Type B pancreatic cell (in vitro differentiated cells): ENCODE results near the gene CYFIP1. TPM values are rescaled to one million over a fixed set of nuclear protein-coding genes. Genes with fewer than 3 reads are reported as not detected.
A peak's percentile ranks its signal among the peaks of the same experiment; 100 is the strongest.
"Not testable (repeated sequence)": the region's sequence is repeated elsewhere in the genome, so short reads cannot be mapped to it uniquely, and the experiment has no call there.

ENCODE experiments used
- DNase-seq: peaks from one replicate; pipeline ENCODE4 v3.0.0; 2021; ENCODE audit warnings: mixed read lengths; ENCODE audit not compliant: unreplicated experiment; ENCODE audit errors: extremely low spot score
- H3K27ac Mint-ChIP-seq: 2 replicates; pipeline ENCODE4 v1.8.0; 2021; ENCODE audit warnings: mild to moderate bottlenecking, mixed read lengths
- H3K27me3 Mint-ChIP-seq: 2 replicates; pipeline ENCODE4 v1.8.0; 2021; ENCODE audit warnings: mixed read lengths
- H3K36me3 Mint-ChIP-seq: 2 replicates; pipeline ENCODE4 v1.8.0; 2021; ENCODE audit warnings: mixed read lengths
- H3K4me1 Mint-ChIP-seq: one replicate; pipeline ENCODE4 v1.8.0; 2021; ENCODE audit warnings: mixed read lengths; ENCODE audit not compliant: unreplicated experiment
- H3K4me3 Mint-ChIP-seq: 2 replicates; pipeline ENCODE4 v1.8.0; 2021; ENCODE audit warnings: mild to moderate bottlenecking, mixed read lengths
- H3K9me3 Mint-ChIP-seq: 2 replicates; pipeline ENCODE4 v1.8.0; 2021; ENCODE audit warnings: mixed read lengths
- CTCF ChIP-seq: fragments of 200-600 bp; sonication (generic); conservative IDR thresholded peaks from 2 replicates; pipeline ENCODE4 v1.5.0; 2021; ENCODE audit warnings: antibody characterized with exemption, mild to moderate bottlenecking
- total RNA-seq: library from RNA; stranded (reverse); gene quantifications from 2 replicates; pipeline ENCODE4 v1.2.1, GENCODE V29; 2021; ENCODE audit warnings: low replicate concordance

CYFIP1 gene
- total RNA-seq, 1 donor from 2014 or later = 108 TPM

GRCh38 chr15:22988811-22989210, 8.6 kb upstream of the CYFIP1 start:
- DNase-seq = no peak

GRCh38 chr15:22981931-22982330, 1.8 kb upstream of the CYFIP1 start:
- H3K4me1 Mint-ChIP-seq = peaks cover 11% of the 10 kb centered on the region
- DNase-seq, H3K27ac Mint-ChIP-seq, H3K9me3 Mint-ChIP-seq, H3K4me3 Mint-ChIP-seq, H3K36me3 Mint-ChIP-seq, H3K27me3 Mint-ChIP-seq: not testable (repeated sequence)

More at GRCh38 chr15:22988811-22989210, 8.6 kb upstream of the CYFIP1 start:
- Mint-ChIP-seq H3K9me3 (no peaks in the 10 kb centered on the region), H3K27ac (no peak overlapping the region), H3K36me3 (peaks cover 6% of the 10 kb centered on the region), H3K27me3 (no peaks in the 10 kb centered on the region), H3K4me3 (no peak overlapping the region), H3K4me1 (no peaks in the 10 kb centered on the region)
- no peak for TF ChIP-seq CTCF

GRCh38 chr15:22981051-22981840, 1.1 kb upstream of the CYFIP1 start:
- H3K36me3 Mint-ChIP-seq = no peaks in the 10 kb centered on the region
- no peak for TF ChIP-seq CTCF
- peaks cover 11% of the 10 kb centered on the region for H3K4me1 Mint-ChIP-seq
- no peak for DNase-seq
- H3K27ac Mint-ChIP-seq = peak overlapping the region; percentile 85
- H3K27me3 Mint-ChIP-seq = no peaks in the 10 kb centered on the region
- H3K4me3 Mint-ChIP-seq = peak overlapping the region; percentile 89
- no peaks in the 10 kb centered on the region for H3K9me3 Mint-ChIP-seq

- peak overlapping the region; percentile 99 for H3K4me3 Mint-ChIP-seq
- peak; percentile 78 for DNase-seq
- no peaks in the 10 kb centered on the region for H3K9me3 Mint-ChIP-seq
- no peaks in the 10 kb centered on the region for H3K27me3 Mint-ChIP-seq
- peaks cover 11% of the 10 kb centered on the region for H3K4me1 Mint-ChIP-seq
- no peaks in the 10 kb centered on the region for H3K36me3 Mint-ChIP-seq
- TF ChIP-seq CTCF = no peak
- H3K27ac Mint-ChIP-seq = peak overlapping the region; percentile 93
Observed at GRCh38 chr15:22979238-22980188, 655 bp downstream of the CYFIP1 start.

GRCh38 chr15:22978691-22979237, 1.4 kb downstream of the CYFIP1 start:
- Mint-ChIP-seq H3K27me3 (no peaks in the 10 kb centered on the region), H3K9me3 (no peaks in the 10 kb centered on the region), H3K36me3 (no peaks in the 10 kb centered on the region), H3K4me3 (peak overlapping the region; percentile 99), H3K4me1 (peaks cover 11% of the 10 kb centered on the region), H3K27ac (peak overlapping the region; percentile 93)
- DNase-seq = no peak
- no peak for TF ChIP-seq CTCF
